SIG-M5 (cell line): ENCODE results near the gene SDK2.

Source experiments
- DNase-seq: peaks from one replicate; lab custom pipeline; 2025; lab: John Stamatoyannopoulos, UW

The SDK2 gene

GRCh38 chr17:73634629-73635028 is 9.6 kb downstream of the SDK2 start:
- no peak for DNase-seq

- no peak for DNase-seq
Measured at GRCh38 chr17:73633736-73634135, 10.5 kb downstream of the SDK2 start.

GRCh38 chr17:73632513-73632912 is 11.7 kb downstream of the SDK2 start:
- DNase-seq: no peak

GRCh38 chr17:73630965-73631595 is 13.2 kb downstream of the SDK2 start:
- no peak for DNase-seq

- no peak for DNase-seq
Measured at GRCh38 chr17:73630531-73630930, 13.7 kb downstream of the SDK2 start.

GRCh38 chr17:73628642-73629552 is 15.3 kb downstream of the SDK2 start:
- DNase-seq: no peak

GRCh38 chr17:73625991-73626673 is 18.1 kb downstream of the SDK2 start:
- no peak for DNase-seq

GRCh38 chr17:73625006-73625405 is 19.2 kb downstream of the SDK2 start:
- no peak for DNase-seq

- no peak for DNase-seq
Measured at GRCh38 chr17:73624496-73624988, 19.7 kb downstream of the SDK2 start.

- DNase-seq: no peak
Measured at GRCh38 chr17:73623818-73624217, 20.4 kb downstream of the SDK2 start.

GRCh38 chr17:73623247-73623646 is 21.0 kb downstream of the SDK2 start:
- no peak for DNase-seq

GRCh38 chr17:73622381-73622780 is 21.9 kb downstream of the SDK2 start:
- no peak for DNase-seq

- DNase-seq: no peak
Measured at GRCh38 chr17:73621685-73622084, 22.6 kb downstream of the SDK2 start.

GRCh38 chr17:73620414-73620813 is 23.8 kb downstream of the SDK2 start:
- no peak for DNase-seq

GRCh38 chr17:73617501-73617900 is 26.7 kb downstream of the SDK2 start:
- DNase-seq: no peak

- DNase-seq: no peak
Measured at GRCh38 chr17:73616873-73617404, 27.3 kb downstream of the SDK2 start.

- DNase-seq: no peak
Measured at GRCh38 chr17:73616120-73616872, 27.9 kb downstream of the SDK2 start.

GRCh38 chr17:73614256-73614655 is 30.0 kb downstream of the SDK2 start:
- DNase-seq: no peak

GRCh38 chr17:73613271-73614233 is 30.7 kb downstream of the SDK2 start:
- DNase-seq: no peak

GRCh38 chr17:73612031-73612472 is 32.2 kb downstream of the SDK2 start:
- DNase-seq: no peak
